Gastrocnemius medialis (tissue), 4 donors: Measurements from ENCODE around the gene TRMT112. TPM values are rescaled to one million over a fixed set of nuclear protein-coding genes. Genes with fewer than 3 reads are reported as not detected.

Experiments used
- ATAC-seq, 2 donors: fragments of 150-250 bp; one replicate each; pipeline ENCODE4 v1.9.1; 2016
- DNase-seq, 2 donors: peaks; one replicate each; pipeline ENCODE4 v3.0.0-alpha.2; 2019
- H3K27ac ChIP-seq, 4 donors: fragments of 200-600 bp; sonication (generic); 1 replicate in 1 of 4; 2 replicates in 3 of 4; pipeline ENCODE4 v1.5.1; 2016 to 2018; ENCODE audit warnings: mild to moderate bottlenecking in 2 of 4, moderate library complexity in 1 of 4
- H3K27me3 ChIP-seq, 3 donors: fragments of 200-600 bp; sonication (generic) in 2 of 3; 1 replicate in 1 of 3; 2 replicates in 2 of 3; pipeline versions ENCODE4 v1.5.1 to v1.6.0; 2016 to 2019; ENCODE audit warnings: mild to moderate bottlenecking in 1 of 3, moderate library complexity in 1 of 3
- H3K36me3 ChIP-seq, 2 donors: fragments of 200-600 bp; sonication (generic) in 1 of 2; one replicate each; pipeline ENCODE4 v1.5.1; 2017 to 2018
- H3K4me1 ChIP-seq, 2 donors: fragments of 200-600 bp; sonication (generic) in 1 of 2; one replicate each; pipeline ENCODE4 v1.5.1; 2016 to 2017; ENCODE audit warnings: mild to moderate bottlenecking in 2 of 2
- H3K4me3 ChIP-seq, 4 donors: fragments of 200-600 bp; sonication (generic) in 3 of 4; 1 replicate in 1 of 4; 2 replicates in 3 of 4; pipeline ENCODE4 v1.5.1; 2016 to 2019; ENCODE audit warnings: mild to moderate bottlenecking in 2 of 4
- H3K9me3 ChIP-seq, 3 donors: fragments of 200-600 bp; sonication (generic) in 2 of 3; 1 replicate in 1 of 3; 2 replicates in 2 of 3; pipeline ENCODE4 v1.5.1; 2016 to 2019
- CTCF ChIP-seq, 5 experiments: fragments of 450-650 bp in 3 of 5; fragments of 200-600 bp in 2 of 5; sonication (generic) in 2 of 5; IDR thresholded peaks in 4 of 5; conservative IDR thresholded peaks in 1 of 5; 1 replicate in 4 of 5; 2 replicates in 1 of 5; pipeline ENCODE4 v1.5.1; 2016 to 2019; ENCODE audit warnings: antibody characterized with exemption in 5 of 5, mild to moderate bottlenecking in 3 of 5, moderate library complexity in 3 of 5
- POLR2A ChIP-seq, 2 donors: fragments of 450-650 bp; IDR thresholded peaks; one replicate each; pipeline ENCODE4 v1.6.1; 2017; ENCODE audit warnings: antibody characterized with exemption in 2 of 2, mild to moderate bottlenecking in 2 of 2, moderate library complexity in 2 of 2
- in situ Hi-C, 4 donors: fragments of 200-750 bp; cut with MboI; loops; one replicate each; pipeline versions ENCODE4 v1.15.0 to v1.8.0; 2017; ENCODE audit warnings: low sequenced_read_pairs in 4 of 4
- intact Hi-C: fragments of 100-400 bp; cut with DNase I; formaldehyde crosslinking; loops from one replicate; pipeline ENCODE4 v1.15.1; 2023; ENCODE audit warnings: low total_unique reads
- total RNA-seq, 4 donors: library from RNA; depleted of rRNA; stranded (reverse); fragments of >200 nt; gene quantifications; one replicate each; pipeline versions ENCODE4 v1.1.0 to v1.2.3, GENCODE V29; 2016

Gene TRMT112
- total RNA-seq, 4 donors from 2014 or later = 133 to 226 (median 194) TPM

GRCh38 chr11:64291262-64291751 lies 26.1 kb downstream of the TRMT112 start, which contains the start of gene KCNK4:
Gene KCNK4, plus strand, starts transcription at chr11:64291302. Its CDS starts 1,717 bp downstream, at chr11:64293019.
- H3K4me1 ChIP-seq = peaks cover 7 to 13% of the 10 kb centered on the region in 2 donors
- no peak within 1 kb of the TSS for H3K27ac ChIP-seq
- peaks cover 35 to 50% (median 46%) of the 10 kb centered on the region in 3 donors for H3K27me3 ChIP-seq
- intact Hi-C loops = no loop called here
- H3K36me3 ChIP-seq = no peaks in the 10 kb centered on the region
- no peak for DNase-seq
- H3K9me3 ChIP-seq = no peaks in the 10 kb centered on the region
- peak within 1 kb of the TSS; percentile 30 to 38 (median 35) for H3K4me3 ChIP-seq
- TF ChIP-seq POLR2A (IDR thresholded peaks at IDR 0.05) (no peak), CTCF (IDR thresholded peaks at IDR 0.05 in 4 of 5, conservative IDR thresholded peaks at IDR 0.05 in 1 of 5) (no peak)
- ATAC-seq = no peak
- in situ Hi-C loops = no loop called here

- H3K9me3 ChIP-seq = no peaks in the 10 kb centered on the region
- no peak for TF ChIP-seq POLR2A (IDR thresholded peaks at IDR 0.05)
- no peak for TF ChIP-seq CTCF (IDR thresholded peaks at IDR 0.05 in 4 of 5, conservative IDR thresholded peaks at IDR 0.05 in 1 of 5)
- in situ Hi-C loops (no loop called here), intact Hi-C loops (no loop called here)
- no peak overlapping the region for H3K27ac ChIP-seq
- no peak for DNase-seq
- peaks cover 34 to 46% (median 42%) of the 10 kb centered on the region in 3 donors for H3K27me3 ChIP-seq
- no peak overlapping the region for H3K4me3 ChIP-seq
- peaks cover 11 to 18% of the 10 kb centered on the region in 2 donors for H3K4me1 ChIP-seq
- no peak for ATAC-seq
- no peaks in the 10 kb centered on the region for H3K36me3 ChIP-seq
Measured at GRCh38 chr11:64290352-64291261, 26.8 kb downstream of the TRMT112 start.

- intact Hi-C loops (no loop called here), in situ Hi-C loops (no loop called here)
- DNase-seq (no peak), ATAC-seq (no peak)
- Histone ChIP-seq H3K27ac (no peak overlapping the region), H3K36me3 (no peaks in the 10 kb centered on the region), H3K4me3 (no peak overlapping the region), H3K9me3 (no peaks in the 10 kb centered on the region), H3K4me1 (peaks cover 12 to 21% of the 10 kb centered on the region in 2 donors), H3K27me3 (peaks cover 20 to 31% (median 29%) of the 10 kb centered on the region in 3 donors)
- TF ChIP-seq POLR2A (IDR thresholded peaks at IDR 0.05) (no peak), CTCF (IDR thresholded peaks at IDR 0.05 in 4 of 5, conservative IDR thresholded peaks at IDR 0.05 in 1 of 5) (no peak)
Measured at GRCh38 chr11:64289002-64289564, 28.3 kb downstream of the TRMT112 start.

- Histone ChIP-seq H3K36me3 (no peaks in the 10 kb centered on the region), H3K27ac (no peak overlapping the region), H3K4me1 (peaks cover 19 to 28% of the 10 kb centered on the region in 2 donors), H3K4me3 (no peak overlapping the region), H3K9me3 (no peaks in the 10 kb centered on the region), H3K27me3 (peaks cover 12 to 24% (median 23%) of the 10 kb centered on the region in 3 donors)
- no peak for ATAC-seq
- DNase-seq = no peak
- in situ Hi-C loops = no loop called here
- no peak for TF ChIP-seq POLR2A (IDR thresholded peaks at IDR 0.05)
- no peak for TF ChIP-seq CTCF (IDR thresholded peaks at IDR 0.05 in 4 of 5, conservative IDR thresholded peaks at IDR 0.05 in 1 of 5)
- intact Hi-C loops = no loop called here
Measured at GRCh38 chr11:64288353-64288750, 29.0 kb downstream of the TRMT112 start.
